ENCODE data around the gene PTGDS.

- TF ChIP-seq CTCF (IDR thresholded peaks at IDR 0.05): no peak
- no peak for TF ChIP-seq POLR2A (IDR thresholded peaks at IDR 0.05)
Observed at GRCh38 chr9:136970361-136970760, 6.9 kb upstream of the PTGDS start.
